GM23338 (cell line): ENCODE results near the gene XPNPEP2. TPM values are rescaled to one million over a fixed set of nuclear protein-coding genes. Genes with fewer than 3 reads are reported as not detected.

Source experiments
- ATAC-seq: fragments of 200-7000 bp; cut with Tn5 transposase; 3 replicates; pipeline ENCODE4 v1.9.1; 2020
- DNase-seq: peaks from one replicate; pipeline ENCODE4 v3.0.0-alpha.2; 2015; ENCODE audit warnings: low spot score
- H2AFZ ChIP-seq: fragments of 200-600 bp; sonication (generic); 2 replicates; pipeline ENCODE4 v1.8.0; 2016; ENCODE audit warnings: antibody characterized with exemption, mild to moderate bottlenecking, moderate library complexity
- H3F3A ChIP-seq: fragments of 200-600 bp; sonication (generic); replicated peaks from 2 replicates; pipeline ENCODE4 v1.8.0; 2017; ENCODE audit warnings: antibody characterized with exemption, mixed run types, low read depth
- H3K27ac ChIP-seq: fragments of 200-600 bp; sonication (generic); 2 replicates; pipeline ENCODE4 v1.6.1; 2016; ENCODE audit warnings: low read depth
- H3K27me3 ChIP-seq: fragments of 200-600 bp; sonication (generic); 2 replicates; pipeline ENCODE4 v1.8.0; 2016; ENCODE audit warnings: mild to moderate bottlenecking, mixed run types, moderate library complexity; ENCODE audit not compliant: insufficient read depth
- H3K36me3 ChIP-seq: fragments of 200-600 bp; sonication (generic); 2 replicates; pipeline ENCODE4 v1.8.0; 2016; ENCODE audit warnings: mild to moderate bottlenecking; ENCODE audit not compliant: insufficient read depth
- H3K4me1 ChIP-seq: fragments of 200-600 bp; sonication (generic); 2 replicates; pipeline ENCODE4 v1.8.0; 2016; ENCODE audit warnings: mild to moderate bottlenecking, moderate library complexity; ENCODE audit not compliant: insufficient read depth
- H3K4me2 ChIP-seq: fragments of 200-600 bp; sonication (generic); 2 replicates; pipeline ENCODE4 v1.7.1; 2017; ENCODE audit warnings: mixed run types
- H3K4me3 ChIP-seq: fragments of 200-600 bp; sonication (generic); 2 replicates; pipeline ENCODE4 v1.6.1; 2016; ENCODE audit warnings: mixed run types
- H3K79me2 ChIP-seq: fragments of 200-600 bp; sonication (generic); replicated peaks from 2 replicates; pipeline ENCODE4 v1.8.0; 2017; ENCODE audit warnings: mild to moderate bottlenecking; ENCODE audit not compliant: insufficient read depth
- H3K9me2 ChIP-seq: fragments of 200-600 bp; sonication (generic); 2 replicates; pipeline ENCODE4 v1.8.0; 2017; ENCODE audit not compliant: insufficient read depth
- H4K20me1 ChIP-seq: fragments of 200-600 bp; sonication (generic); replicated peaks from 2 replicates; pipeline ENCODE4 v1.8.0; 2017; ENCODE audit warnings: mild to moderate bottlenecking; ENCODE audit not compliant: insufficient read depth
- H3K27ac Mint-ChIP-seq: 2 replicates; pipeline ENCODE4 v1.8.0; 2020; ENCODE audit warnings: inconsistent platforms, mild to moderate bottlenecking, moderate library complexity, mixed read lengths
- H3K27me3 Mint-ChIP-seq: 3 replicates; pipeline ENCODE4 v1.8.0; 2022; ENCODE audit warnings: low read depth, mild to moderate bottlenecking, moderate library complexity, mixed read lengths, inconsistent platforms; ENCODE audit not compliant: insufficient read depth, poor library complexity
- H3K36me3 Mint-ChIP-seq: 3 replicates; pipeline ENCODE4 v1.8.0; 2021; ENCODE audit warnings: low read depth, mild to moderate bottlenecking, inconsistent platforms, moderate library complexity, mixed read lengths
- H3K4me1 Mint-ChIP-seq: 3 replicates; pipeline ENCODE4 v1.8.0; 2020; ENCODE audit warnings: mild to moderate bottlenecking, inconsistent platforms, mixed read lengths
- H3K4me3 Mint-ChIP-seq: 3 replicates; pipeline ENCODE4 v1.8.0; 2021; ENCODE audit warnings: moderate library complexity, mild to moderate bottlenecking, inconsistent platforms, mixed read lengths
- H3K9me3 Mint-ChIP-seq: 3 replicates; pipeline ENCODE4 v1.8.0; 2020; ENCODE audit warnings: moderate library complexity, mild to moderate bottlenecking, inconsistent platforms, mixed read lengths
- CREB1 ChIP-seq: fragments of 250-450 bp; sonication (Bioruptor Pico); IDR thresholded peaks from 2 replicates; pipeline ENCODE4 v1.5.0; 2020; ENCODE audit warnings: low read depth, mild to moderate bottlenecking, moderate library complexity
- EZH2 ChIP-seq: fragments of 200-600 bp; sonication (generic); IDR thresholded peaks from one replicate; pipeline ENCODE4 v1.8.0; 2017; ENCODE audit warnings: antibody characterized with exemption, mild to moderate bottlenecking, low read depth; ENCODE audit not compliant: unreplicated experiment
- EZH2phosphoT487 ChIP-seq: fragments of 200-600 bp; sonication (generic); IDR thresholded peaks from one replicate; pipeline ENCODE4 v1.8.1; 2018; ENCODE audit warnings: antibody characterized with exemption; ENCODE audit not compliant: unreplicated experiment
- JUNB ChIP-seq: IDR thresholded peaks from one replicate; pipeline ENCODE4 v1.6.1; 2016; ENCODE audit warnings: antibody characterized with exemption; ENCODE audit not compliant: unreplicated experiment
- NANOG ChIP-seq: IDR thresholded peaks from 2 replicates; pipeline ENCODE4 v1.6.1; 2016; ENCODE audit warnings: antibody characterized with exemption, borderline replicate concordance
- STAT1 ChIP-seq: IDR thresholded peaks from one replicate; pipeline ENCODE4 v1.6.1; 2016; ENCODE audit warnings: antibody characterized with exemption; ENCODE audit not compliant: unreplicated experiment
- ZNF114 ChIP-seq: fragments of 250-450 bp; sonication (Bioruptor Pico); IDR thresholded peaks from 2 replicates; pipeline ENCODE4 v1.5.0; 2020; ENCODE audit warnings: mild to moderate bottlenecking, moderate library complexity
- ZNF331 ChIP-seq: fragments of 250-450 bp; sonication (Bioruptor Pico); IDR thresholded peaks from 2 replicates; pipeline ENCODE4 v1.5.0; 2020; ENCODE audit warnings: low read depth, mild to moderate bottlenecking, moderate library complexity
- polyA plus RNA-seq: library from polyadenylated mRNA; unstranded; fragments of >200 nt; fragmentation: Nextera tagmentation; extraction: Ambion mirVana; gene quantifications from 2 replicates; pipeline ENCODE4 v1.2.1, GENCODE V29; 2016
- total RNA-seq: library from RNA; depleted of rRNA; stranded (reverse); fragments of >200 nt; shearing (Covaris generic); gene quantifications from 2 replicates; pipeline ENCODE4 v1.2.3, GENCODE V29; 2014
- TF ChIP-seq, protein P1 (sequence below): IDR thresholded peaks from 2 replicates; pipeline ENCODE4 v1.6.1; 2016; ENCODE audit warnings: antibody characterized with exemption
- TF ChIP-seq, protein P2 (sequence below): IDR thresholded peaks from one replicate; pipeline ENCODE4 v1.6.1; 2018; ENCODE audit warnings: antibody characterized with exemption; ENCODE audit not compliant: unreplicated experiment
- TF ChIP-seq, protein P3 (sequence below): fragments of 250-450 bp; sonication (Bioruptor Pico); IDR thresholded peaks from 2 replicates; pipeline ENCODE4 v1.5.0; 2020; ENCODE audit warnings: mild to moderate bottlenecking, moderate library complexity
- TF ChIP-seq, protein P4 (sequence below), 2 experiments: fragments of 200-600 bp in 1 of 2; sonication (generic) in 1 of 2; conservative IDR thresholded peaks; 2 replicates each; pipeline versions ENCODE4 v1.5.1 to v1.6.1; 2016 to 2017; ENCODE audit warnings: antibody characterized with exemption in 2 of 2, low read depth in 2 of 2, mild to moderate bottlenecking in 2 of 2, moderate library complexity in 1 of 2

The XPNPEP2 gene
- total and polyA plus RNA-seq, 2 experiments from 2014 or later = not detected

DNA sequence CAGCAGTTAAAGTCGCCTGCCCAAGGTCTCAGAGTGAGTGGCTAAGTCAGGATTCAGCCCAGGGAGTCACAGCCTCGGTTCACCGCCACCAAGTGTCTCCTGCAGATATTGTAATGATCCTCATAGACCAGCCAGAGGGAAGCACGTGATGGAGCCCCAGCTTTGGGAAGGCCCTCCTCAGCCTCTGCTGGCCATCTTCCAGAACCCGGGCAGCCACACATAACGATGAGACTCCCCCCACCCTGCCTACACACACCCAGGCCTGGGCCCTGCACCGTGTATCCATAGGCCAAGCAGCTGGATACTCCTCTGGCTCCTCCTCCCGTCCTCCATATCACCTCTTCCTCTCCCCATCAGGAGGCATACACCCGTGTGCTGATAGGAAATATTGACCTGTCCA, 21.4 kb downstream of the XPNPEP2 start (continued):
- no peak for TF ChIP-seq ZNF331 (CRISPR knock-in tag)
- TF ChIP-seq ZNF114 (CRISPR knock-in tag) = no peak
- TF ChIP-seq, protein P1, sequence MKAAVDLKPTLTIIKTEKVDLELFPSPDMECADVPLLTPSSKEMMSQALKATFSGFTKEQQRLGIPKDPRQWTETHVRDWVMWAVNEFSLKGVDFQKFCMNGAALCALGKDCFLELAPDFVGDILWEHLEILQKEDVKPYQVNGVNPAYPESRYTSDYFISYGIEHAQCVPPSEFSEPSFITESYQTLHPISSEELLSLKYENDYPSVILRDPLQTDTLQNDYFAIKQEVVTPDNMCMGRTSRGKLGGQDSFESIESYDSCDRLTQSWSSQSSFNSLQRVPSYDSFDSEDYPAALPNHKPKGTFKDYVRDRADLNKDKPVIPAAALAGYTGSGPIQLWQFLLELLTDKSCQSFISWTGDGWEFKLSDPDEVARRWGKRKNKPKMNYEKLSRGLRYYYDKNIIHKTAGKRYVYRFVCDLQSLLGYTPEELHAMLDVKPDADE = no peak

DNA sequence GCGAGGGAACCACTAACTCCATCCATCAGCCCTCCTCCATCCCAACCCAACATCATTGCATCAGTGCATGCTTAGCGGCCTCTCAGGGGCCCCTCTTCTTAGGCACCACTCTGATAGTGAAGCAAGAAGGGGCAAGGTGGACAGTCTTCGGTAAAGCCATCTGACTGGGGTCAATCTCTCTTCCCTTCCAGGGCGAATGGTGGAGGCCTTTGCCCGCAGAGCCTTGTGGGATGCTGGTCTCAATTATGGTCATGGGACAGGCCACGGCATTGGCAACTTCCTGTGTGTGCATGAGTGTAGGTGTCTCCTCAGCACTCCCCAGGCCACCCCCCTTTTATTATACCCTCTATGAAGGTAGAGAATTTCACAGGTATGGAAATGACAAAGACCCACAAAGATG, 22.2 kb downstream of the XPNPEP2 start:
- Histone ChIP-seq H3F3A (no peaks in the 10 kb centered on the region), H3K9me2 (no peaks in the 10 kb centered on the region), H3K4me2 (no peak overlapping the region), H3K36me3 (no peaks in the 10 kb centered on the region), H3K4me1 (no peaks in the 10 kb centered on the region), H3K27ac (no peak overlapping the region), H3K79me2 (no peaks in the 10 kb centered on the region), H3K27me3 (no peaks in the 10 kb centered on the region), H2AFZ (no peak overlapping the region), H3K4me3 (no peak overlapping the region), H4K20me1 (no peaks in the 10 kb centered on the region)
- H3K4me3 Mint-ChIP-seq = no peak overlapping the region
- H3K36me3 Mint-ChIP-seq = no peaks in the 10 kb centered on the region
- no peak for ATAC-seq
- no peak for DNase-seq
- H3K4me1 Mint-ChIP-seq = 0 out of 3 replicates have a peak, but pooled peaks cover 2% of the 10 kb centered on the region
- H3K27me3 Mint-ChIP-seq = peaks cover 6% of the 10 kb centered on the region
- H3K27ac Mint-ChIP-seq = no peak overlapping the region
- H3K9me3 Mint-ChIP-seq = no peaks in the 10 kb centered on the region
- TF ChIP-seq, protein P2, sequence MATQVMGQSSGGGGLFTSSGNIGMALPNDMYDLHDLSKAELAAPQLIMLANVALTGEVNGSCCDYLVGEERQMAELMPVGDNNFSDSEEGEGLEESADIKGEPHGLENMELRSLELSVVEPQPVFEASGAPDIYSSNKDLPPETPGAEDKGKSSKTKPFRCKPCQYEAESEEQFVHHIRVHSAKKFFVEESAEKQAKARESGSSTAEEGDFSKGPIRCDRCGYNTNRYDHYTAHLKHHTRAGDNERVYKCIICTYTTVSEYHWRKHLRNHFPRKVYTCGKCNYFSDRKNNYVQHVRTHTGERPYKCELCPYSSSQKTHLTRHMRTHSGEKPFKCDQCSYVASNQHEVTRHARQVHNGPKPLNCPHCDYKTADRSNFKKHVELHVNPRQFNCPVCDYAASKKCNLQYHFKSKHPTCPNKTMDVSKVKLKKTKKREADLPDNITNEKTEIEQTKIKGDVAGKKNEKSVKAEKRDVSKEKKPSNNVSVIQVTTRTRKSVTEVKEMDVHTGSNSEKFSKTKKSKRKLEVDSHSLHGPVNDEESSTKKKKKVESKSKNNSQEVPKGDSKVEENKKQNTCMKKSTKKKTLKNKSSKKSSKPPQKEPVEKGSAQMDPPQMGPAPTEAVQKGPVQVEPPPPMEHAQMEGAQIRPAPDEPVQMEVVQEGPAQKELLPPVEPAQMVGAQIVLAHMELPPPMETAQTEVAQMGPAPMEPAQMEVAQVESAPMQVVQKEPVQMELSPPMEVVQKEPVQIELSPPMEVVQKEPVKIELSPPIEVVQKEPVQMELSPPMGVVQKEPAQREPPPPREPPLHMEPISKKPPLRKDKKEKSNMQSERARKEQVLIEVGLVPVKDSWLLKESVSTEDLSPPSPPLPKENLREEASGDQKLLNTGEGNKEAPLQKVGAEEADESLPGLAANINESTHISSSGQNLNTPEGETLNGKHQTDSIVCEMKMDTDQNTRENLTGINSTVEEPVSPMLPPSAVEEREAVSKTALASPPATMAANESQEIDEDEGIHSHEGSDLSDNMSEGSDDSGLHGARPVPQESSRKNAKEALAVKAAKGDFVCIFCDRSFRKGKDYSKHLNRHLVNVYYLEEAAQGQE = no peak
- TF ChIP-seq CREB1 (CRISPR knock-in tag) = no peak
- TF ChIP-seq, protein P3, sequence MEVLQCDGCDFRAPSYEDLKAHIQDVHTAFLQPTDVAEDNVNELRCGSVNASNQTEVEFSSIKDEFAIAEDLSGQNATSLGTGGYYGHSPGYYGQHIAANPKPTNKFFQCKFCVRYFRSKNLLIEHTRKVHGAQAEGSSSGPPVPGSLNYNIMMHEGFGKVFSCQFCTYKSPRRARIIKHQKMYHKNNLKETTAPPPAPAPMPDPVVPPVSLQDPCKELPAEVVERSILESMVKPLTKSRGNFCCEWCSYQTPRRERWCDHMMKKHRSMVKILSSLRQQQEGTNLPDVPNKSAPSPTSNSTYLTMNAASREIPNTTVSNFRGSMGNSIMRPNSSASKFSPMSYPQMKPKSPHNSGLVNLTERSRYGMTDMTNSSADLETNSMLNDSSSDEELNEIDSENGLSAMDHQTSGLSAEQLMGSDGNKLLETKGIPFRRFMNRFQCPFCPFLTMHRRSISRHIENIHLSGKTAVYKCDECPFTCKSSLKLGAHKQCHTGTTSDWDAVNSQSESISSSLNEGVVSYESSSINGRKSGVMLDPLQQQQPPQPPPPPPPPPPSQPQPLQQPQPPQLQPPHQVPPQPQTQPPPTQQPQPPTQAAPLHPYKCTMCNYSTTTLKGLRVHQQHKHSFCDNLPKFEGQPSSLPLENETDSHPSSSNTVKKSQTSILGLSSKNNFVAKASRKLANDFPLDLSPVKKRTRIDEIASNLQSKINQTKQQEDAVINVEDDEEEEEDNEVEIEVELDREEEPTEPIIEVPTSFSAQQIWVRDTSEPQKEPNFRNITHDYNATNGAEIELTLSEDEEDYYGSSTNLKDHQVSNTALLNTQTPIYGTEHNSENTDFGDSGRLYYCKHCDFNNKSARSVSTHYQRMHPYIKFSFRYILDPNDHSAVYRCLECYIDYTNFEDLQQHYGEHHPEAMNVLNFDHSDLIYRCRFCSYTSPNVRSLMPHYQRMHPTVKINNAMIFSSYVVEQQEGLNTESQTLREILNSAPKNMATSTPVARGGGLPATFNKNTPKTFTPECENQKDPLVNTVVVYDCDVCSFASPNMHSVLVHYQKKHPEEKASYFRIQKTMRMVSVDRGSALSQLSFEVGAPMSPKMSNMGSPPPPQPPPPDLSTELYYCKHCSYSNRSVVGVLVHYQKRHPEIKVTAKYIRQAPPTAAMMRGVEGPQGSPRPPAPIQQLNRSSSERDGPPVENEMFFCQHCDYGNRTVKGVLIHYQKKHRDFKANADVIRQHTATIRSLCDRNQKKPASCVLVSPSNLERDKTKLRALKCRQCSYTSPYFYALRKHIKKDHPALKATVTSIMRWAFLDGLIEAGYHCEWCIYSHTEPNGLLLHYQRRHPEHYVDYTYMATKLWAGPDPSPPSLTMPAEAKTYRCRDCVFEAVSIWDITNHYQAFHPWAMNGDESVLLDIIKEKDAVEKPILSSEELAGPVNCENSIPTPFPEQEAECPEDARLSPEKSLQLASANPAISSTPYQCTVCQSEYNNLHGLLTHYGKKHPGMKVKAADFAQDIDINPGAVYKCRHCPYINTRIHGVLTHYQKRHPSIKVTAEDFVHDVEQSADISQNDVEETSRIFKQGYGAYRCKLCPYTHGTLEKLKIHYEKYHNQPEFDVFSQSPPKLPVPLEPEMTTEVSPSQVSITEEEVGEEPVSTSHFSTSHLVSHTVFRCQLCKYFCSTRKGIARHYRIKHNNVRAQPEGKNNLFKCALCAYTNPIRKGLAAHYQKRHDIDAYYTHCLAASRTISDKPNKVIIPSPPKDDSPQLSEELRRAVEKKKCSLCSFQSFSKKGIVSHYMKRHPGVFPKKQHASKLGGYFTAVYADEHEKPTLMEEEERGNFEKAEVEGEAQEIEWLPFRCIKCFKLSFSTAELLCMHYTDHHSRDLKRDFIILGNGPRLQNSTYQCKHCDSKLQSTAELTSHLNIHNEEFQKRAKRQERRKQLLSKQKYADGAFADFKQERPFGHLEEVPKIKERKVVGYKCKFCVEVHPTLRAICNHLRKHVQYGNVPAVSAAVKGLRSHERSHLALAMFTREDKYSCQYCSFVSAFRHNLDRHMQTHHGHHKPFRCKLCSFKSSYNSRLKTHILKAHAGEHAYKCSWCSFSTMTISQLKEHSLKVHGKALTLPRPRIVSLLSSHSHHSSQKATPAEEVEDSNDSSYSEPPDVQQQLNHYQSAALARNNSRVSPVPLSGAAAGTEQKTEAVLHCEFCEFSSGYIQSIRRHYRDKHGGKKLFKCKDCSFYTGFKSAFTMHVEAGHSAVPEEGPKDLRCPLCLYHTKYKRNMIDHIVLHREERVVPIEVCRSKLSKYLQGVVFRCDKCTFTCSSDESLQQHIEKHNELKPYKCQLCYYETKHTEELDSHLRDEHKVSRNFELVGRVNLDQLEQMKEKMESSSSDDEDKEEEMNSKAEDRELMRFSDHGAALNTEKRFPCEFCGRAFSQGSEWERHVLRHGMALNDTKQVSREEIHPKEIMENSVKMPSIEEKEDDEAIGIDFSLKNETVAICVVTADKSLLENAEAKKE (CRISPR knock-in tag) = no peak
- TF ChIP-seq, protein P1 = no peak
- no peak for TF ChIP-seq STAT1
- no peak for TF ChIP-seq EZH2phosphoT487
- TF ChIP-seq NANOG = no peak
- TF ChIP-seq, protein P4, sequence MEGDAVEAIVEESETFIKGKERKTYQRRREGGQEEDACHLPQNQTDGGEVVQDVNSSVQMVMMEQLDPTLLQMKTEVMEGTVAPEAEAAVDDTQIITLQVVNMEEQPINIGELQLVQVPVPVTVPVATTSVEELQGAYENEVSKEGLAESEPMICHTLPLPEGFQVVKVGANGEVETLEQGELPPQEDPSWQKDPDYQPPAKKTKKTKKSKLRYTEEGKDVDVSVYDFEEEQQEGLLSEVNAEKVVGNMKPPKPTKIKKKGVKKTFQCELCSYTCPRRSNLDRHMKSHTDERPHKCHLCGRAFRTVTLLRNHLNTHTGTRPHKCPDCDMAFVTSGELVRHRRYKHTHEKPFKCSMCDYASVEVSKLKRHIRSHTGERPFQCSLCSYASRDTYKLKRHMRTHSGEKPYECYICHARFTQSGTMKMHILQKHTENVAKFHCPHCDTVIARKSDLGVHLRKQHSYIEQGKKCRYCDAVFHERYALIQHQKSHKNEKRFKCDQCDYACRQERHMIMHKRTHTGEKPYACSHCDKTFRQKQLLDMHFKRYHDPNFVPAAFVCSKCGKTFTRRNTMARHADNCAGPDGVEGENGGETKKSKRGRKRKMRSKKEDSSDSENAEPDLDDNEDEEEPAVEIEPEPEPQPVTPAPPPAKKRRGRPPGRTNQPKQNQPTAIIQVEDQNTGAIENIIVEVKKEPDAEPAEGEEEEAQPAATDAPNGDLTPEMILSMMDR (conservative IDR thresholded peaks at IDR 0.05; ENCODE audit: low read depth in 2 of 2) = no peak
- TF ChIP-seq EZH2 = no peak
- TF ChIP-seq JUNB = no peak
- no peak for TF ChIP-seq ZNF331 (CRISPR knock-in tag)
